ENCODE data around the gene MDN1. TPM values are rescaled to one million over a fixed set of nuclear protein-coding genes. Genes with fewer than 3 reads are reported as not detected.

The MDN1 gene
- total RNA-seq, 2 donors from 2014 or later = 47.3 to 102 TPM

- Mint-ChIP-seq H3K36me3 (peaks cover 29% of the 10 kb centered on the region), H3K27ac (no peak overlapping the region), H3K27me3 (no peaks in the 10 kb centered on the region), H3K4me1 (ENCODE audit: low read depth in 2 of 2) (peaks cover 0 to 4% of the 10 kb centered on the region in 2 donors), H3K9me3 (no peaks in the 10 kb centered on the region), H3K4me3 (no peak overlapping the region)
- DNase-seq (ENCODE audit: low spot score) = no peak
- peak in 1 of 2 donors; percentile 43 for ATAC-seq
Measured at GRCh38 chr6:89723046-89723445, 96.5 kb downstream of the MDN1 start.

- ATAC-seq (no peak), DNase-seq (ENCODE audit: low spot score) (no peak)
- H3K4me3 Mint-ChIP-seq = no peak overlapping the region
- H3K27ac Mint-ChIP-seq = no peak overlapping the region
- no peaks in the 10 kb centered on the region for H3K4me1 Mint-ChIP-seq (ENCODE audit: low read depth in 2 of 2)
- H3K9me3 Mint-ChIP-seq = no peaks in the 10 kb centered on the region
- no peaks in the 10 kb centered on the region for H3K27me3 Mint-ChIP-seq
- H3K36me3 Mint-ChIP-seq = peaks cover 32% of the 10 kb centered on the region
Measured at GRCh38 chr6:89716532-89716931, 103.1 kb downstream of the MDN1 start.

- DNase-seq (ENCODE audit: low spot score) (no peak), ATAC-seq (no peak)
- H3K4me1 Mint-ChIP-seq (ENCODE audit: low read depth in 2 of 2) = no peaks in the 10 kb centered on the region
- H3K36me3 Mint-ChIP-seq = peaks cover 42% of the 10 kb centered on the region
- H3K4me3 Mint-ChIP-seq = no peak overlapping the region
- no peaks in the 10 kb centered on the region for H3K27me3 Mint-ChIP-seq
- no peaks in the 10 kb centered on the region for H3K9me3 Mint-ChIP-seq
- no peak overlapping the region for H3K27ac Mint-ChIP-seq
Measured at GRCh38 chr6:89711801-89712200, 107.8 kb downstream of the MDN1 start.

GRCh38 chr6:89708316-89708715, 111.3 kb downstream of the MDN1 start:
- no peak overlapping the region for H3K27ac Mint-ChIP-seq
- H3K9me3 Mint-ChIP-seq = no peaks in the 10 kb centered on the region
- DNase-seq (ENCODE audit: low spot score) (no peak), ATAC-seq (no peak)
- no peak overlapping the region for H3K4me3 Mint-ChIP-seq
- H3K36me3 Mint-ChIP-seq = peaks cover 36% of the 10 kb centered on the region
- H3K27me3 Mint-ChIP-seq = no peaks in the 10 kb centered on the region
- H3K4me1 Mint-ChIP-seq (ENCODE audit: low read depth in 2 of 2) = no peaks in the 10 kb centered on the region

GRCh38 chr6:89707766-89708165, 111.8 kb downstream of the MDN1 start:
- Mint-ChIP-seq H3K4me3 (no peak overlapping the region), H3K27ac (no peak overlapping the region), H3K36me3 (peaks cover 36% of the 10 kb centered on the region), H3K4me1 (ENCODE audit: low read depth in 2 of 2) (no peaks in the 10 kb centered on the region), H3K27me3 (no peaks in the 10 kb centered on the region), H3K9me3 (no peaks in the 10 kb centered on the region)
- no peak for DNase-seq (ENCODE audit: low spot score)
- no peak for ATAC-seq

- H3K27me3 Mint-ChIP-seq = no peaks in the 10 kb centered on the region
- peaks cover 35% of the 10 kb centered on the region for H3K36me3 Mint-ChIP-seq
- ATAC-seq (no peak), DNase-seq (ENCODE audit: low spot score) (no peak)
- H3K4me3 Mint-ChIP-seq = no peak overlapping the region
- H3K9me3 Mint-ChIP-seq = no peaks in the 10 kb centered on the region
- no peak overlapping the region for H3K27ac Mint-ChIP-seq
- no peaks in the 10 kb centered on the region for H3K4me1 Mint-ChIP-seq (ENCODE audit: low read depth in 2 of 2)
Measured at GRCh38 chr6:89706121-89706520, 113.5 kb downstream of the MDN1 start.

- ATAC-seq (no peak), DNase-seq (ENCODE audit: low spot score) (no peak)
- no peak overlapping the region for H3K4me3 Mint-ChIP-seq
- no peaks in the 10 kb centered on the region for H3K4me1 Mint-ChIP-seq (ENCODE audit: low read depth in 2 of 2)
- H3K27me3 Mint-ChIP-seq = no peaks in the 10 kb centered on the region
- no peak overlapping the region for H3K27ac Mint-ChIP-seq
- peaks cover 25% of the 10 kb centered on the region for H3K36me3 Mint-ChIP-seq
- no peaks in the 10 kb centered on the region for H3K9me3 Mint-ChIP-seq
Measured at GRCh38 chr6:89703292-89703691, 116.3 kb downstream of the MDN1 start.

- Mint-ChIP-seq H3K36me3 (peaks cover 16% of the 10 kb centered on the region), H3K27ac (no peak overlapping the region), H3K4me3 (no peak overlapping the region), H3K9me3 (no peaks in the 10 kb centered on the region), H3K27me3 (no peaks in the 10 kb centered on the region), H3K4me1 (ENCODE audit: low read depth in 2 of 2) (no peaks in the 10 kb centered on the region)
- ATAC-seq = no peak
- DNase-seq (ENCODE audit: low spot score) = no peak
Measured at GRCh38 chr6:89702349-89702748, 117.2 kb downstream of the MDN1 start.

GRCh38 chr6:89695667-89696066, 123.9 kb downstream of the MDN1 start:
- Mint-ChIP-seq H3K4me1 (ENCODE audit: low read depth in 2 of 2) (peaks cover 0 to under 1% of the 10 kb centered on the region in 2 donors), H3K27ac (no peak overlapping the region), H3K27me3 (no peaks in the 10 kb centered on the region), H3K9me3 (no peaks in the 10 kb centered on the region), H3K36me3 (peaks cover 14% of the 10 kb centered on the region), H3K4me3 (no peak overlapping the region)
- DNase-seq (ENCODE audit: low spot score) (no peak), ATAC-seq (no peak)

- no peaks in the 10 kb centered on the region for H3K27me3 Mint-ChIP-seq
- no peak for ATAC-seq
- H3K4me1 Mint-ChIP-seq (ENCODE audit: low read depth in 2 of 2) = peaks cover 0 to 3% of the 10 kb centered on the region in 2 donors
- no peak overlapping the region for H3K4me3 Mint-ChIP-seq
- H3K36me3 Mint-ChIP-seq = peaks cover 18% of the 10 kb centered on the region
- DNase-seq (ENCODE audit: low spot score) = no peak
- H3K27ac Mint-ChIP-seq = no peak overlapping the region
- no peaks in the 10 kb centered on the region for H3K9me3 Mint-ChIP-seq
Measured at GRCh38 chr6:89694428-89694827, 125.2 kb downstream of the MDN1 start.

- peaks cover 18% of the 10 kb centered on the region for H3K36me3 Mint-ChIP-seq
- peaks cover 0 to 3% of the 10 kb centered on the region in 2 donors for H3K4me1 Mint-ChIP-seq (ENCODE audit: low read depth in 2 of 2)
- H3K9me3 Mint-ChIP-seq = no peaks in the 10 kb centered on the region
- H3K27me3 Mint-ChIP-seq = no peaks in the 10 kb centered on the region
- no peak overlapping the region for H3K27ac Mint-ChIP-seq
- DNase-seq (ENCODE audit: low spot score) (no peak), ATAC-seq (no peak)
- no peak overlapping the region for H3K4me3 Mint-ChIP-seq
Measured at GRCh38 chr6:89693207-89693606, 126.4 kb downstream of the MDN1 start.

- H3K36me3 Mint-ChIP-seq = peaks cover 18% of the 10 kb centered on the region
- H3K9me3 Mint-ChIP-seq = no peaks in the 10 kb centered on the region
- ATAC-seq = no peak
- no peak overlapping the region for H3K4me3 Mint-ChIP-seq
- no peak overlapping the region for H3K27ac Mint-ChIP-seq
- H3K27me3 Mint-ChIP-seq = no peaks in the 10 kb centered on the region
- no peak for DNase-seq (ENCODE audit: low spot score)
- peaks cover 0 to 3% of the 10 kb centered on the region in 2 donors for H3K4me1 Mint-ChIP-seq (ENCODE audit: low read depth in 2 of 2)
Measured at GRCh38 chr6:89692256-89692655, 127.3 kb downstream of the MDN1 start.

- Mint-ChIP-seq H3K36me3 (peaks cover 12% of the 10 kb centered on the region), H3K27me3 (no peaks in the 10 kb centered on the region), H3K27ac (no peak overlapping the region), H3K4me1 (ENCODE audit: low read depth in 2 of 2) (peaks cover 0 to 3% of the 10 kb centered on the region in 2 donors), H3K9me3 (no peaks in the 10 kb centered on the region), H3K4me3 (no peak overlapping the region)
- DNase-seq (ENCODE audit: low spot score) = no peak
- no peak for ATAC-seq
Measured at GRCh38 chr6:89690944-89691324, 128.7 kb downstream of the MDN1 start.

- no peak for DNase-seq (ENCODE audit: low spot score)
- Mint-ChIP-seq H3K27ac (no peak overlapping the region), H3K27me3 (no peaks in the 10 kb centered on the region), H3K36me3 (peaks cover 23% of the 10 kb centered on the region), H3K9me3 (no peaks in the 10 kb centered on the region), H3K4me3 (no peak overlapping the region), H3K4me1 (ENCODE audit: low read depth in 2 of 2) (peaks cover 0 to 3% of the 10 kb centered on the region in 2 donors)
- no peak for ATAC-seq
Measured at GRCh38 chr6:89689732-89690131, 129.9 kb downstream of the MDN1 start.

GRCh38 chr6:89688328-89688727, 131.3 kb downstream of the MDN1 start:
- no peaks in the 10 kb centered on the region for H3K9me3 Mint-ChIP-seq
- H3K36me3 Mint-ChIP-seq = peaks cover 15% of the 10 kb centered on the region
- ATAC-seq (no peak), DNase-seq (ENCODE audit: low spot score) (no peak)
- H3K27me3 Mint-ChIP-seq = no peaks in the 10 kb centered on the region
- H3K27ac Mint-ChIP-seq = no peak overlapping the region
- peaks cover 0 to 3% of the 10 kb centered on the region in 2 donors for H3K4me1 Mint-ChIP-seq (ENCODE audit: low read depth in 2 of 2)
- H3K4me3 Mint-ChIP-seq = no peak overlapping the region
